Upper lobe of left lung (tissue), 4 donors: ENCODE results near the gene CA10.

ENCODE experiments used
- CTCF ChIP-seq, 6 experiments: fragments of 450-650 bp in 4 of 6; fragments of 200-600 bp in 2 of 6; sonication (generic) in 2 of 6; IDR thresholded peaks; one replicate each; pipeline ENCODE4 v1.5.1; 2016 to 2019; ENCODE audit warnings: antibody characterized with exemption in 6 of 6
- EP300 ChIP-seq, 4 donors: sonication (generic); formaldehyde crosslinking; IDR thresholded peaks; one replicate each; pipeline ENCODE4 v1.5.1; 2017; ENCODE audit warnings: antibody characterized with exemption in 4 of 4, control low read depth in 2 of 4
- POLR2A ChIP-seq, 4 donors: fragments of 450-650 bp; IDR thresholded peaks; one replicate each; pipeline ENCODE4 v1.5.1; 2016 to 2017; ENCODE audit warnings: antibody characterized with exemption in 4 of 4, mild to moderate bottlenecking in 2 of 4
- POLR2AphosphoS5 ChIP-seq, 2 donors: sonication (generic); formaldehyde crosslinking; IDR thresholded peaks; one replicate each; pipeline ENCODE4 v1.5.1; 2017; ENCODE audit warnings: antibody characterized with exemption in 2 of 2

DNA sequence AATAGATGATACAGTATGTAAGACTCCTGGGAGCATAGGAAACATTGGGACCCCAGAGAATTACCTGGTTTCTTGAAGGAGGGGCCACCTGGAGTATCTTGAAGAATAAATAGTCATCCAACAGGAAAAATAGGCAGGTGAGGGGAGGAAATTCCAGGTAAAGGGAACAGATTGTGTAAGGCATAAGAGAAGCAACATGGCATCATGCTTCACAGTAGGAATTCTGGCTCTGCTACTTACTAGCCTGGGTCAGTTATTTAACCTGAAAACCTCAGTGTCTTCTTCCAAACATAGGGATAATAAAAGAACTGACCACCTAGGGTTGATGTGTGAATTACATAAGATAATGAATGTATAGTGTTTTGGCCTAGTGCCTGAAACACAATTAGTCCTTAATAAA, 122.1 kb downstream of the CA10 start:
- TF ChIP-seq CTCF (IDR thresholded peaks at IDR 0.05) (no peak), EP300 (IDR thresholded peaks at IDR 0.05) (no peak), POLR2A (IDR thresholded peaks at IDR 0.05) (no peak), POLR2AphosphoS5 (IDR thresholded peaks at IDR 0.05) (no peak)
